Ecto neural progenitor cell (in vitro differentiated cells): ENCODE results near the gene HNRNPA2B1.
"Not testable (repeated sequence)": the region's sequence is repeated elsewhere in the genome, so short reads cannot be mapped to it uniquely, and the experiment has no call there.

Experiments used
- DNase-seq: peaks from one replicate; pipeline ENCODE4 v3.0.0-alpha.2; 2018; ENCODE audit warnings: low spot score

HNRNPA2B1 gene

DNA sequence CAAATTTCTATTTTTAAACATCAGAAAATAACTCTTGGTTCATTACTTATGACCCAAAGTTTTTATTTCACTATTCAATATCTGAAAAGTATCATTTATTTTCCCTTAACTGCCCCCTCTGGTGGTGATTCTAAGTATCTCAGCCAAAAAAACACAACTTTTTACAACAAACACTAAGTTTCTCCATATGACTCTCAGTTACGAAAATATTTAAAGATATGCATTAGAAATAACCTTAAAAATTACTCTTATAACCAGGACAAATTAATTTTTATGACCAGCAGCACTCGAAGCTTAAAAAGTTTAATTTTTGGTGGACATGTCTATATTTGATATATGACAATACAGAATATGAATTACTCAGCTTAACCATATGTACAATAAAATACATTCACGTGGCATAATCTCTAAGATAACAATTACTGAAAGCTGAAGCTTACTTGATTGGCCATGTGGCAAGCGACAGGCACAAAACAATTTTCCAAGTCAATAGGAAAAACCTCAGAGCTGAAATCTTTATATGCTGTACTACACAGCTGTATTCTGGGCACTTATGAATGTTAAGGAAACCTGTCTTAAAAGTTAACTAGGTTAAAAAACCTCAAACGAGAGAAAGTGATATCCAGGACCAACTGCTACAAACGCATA, 2.3 kb downstream of the HNRNPA2B1 start:
- DNase-seq, result no peak

GRCh38 chr7:26197153-26198115, 3.1 kb downstream of the HNRNPA2B1 start:
- DNase-seq, result no peak

DNA sequence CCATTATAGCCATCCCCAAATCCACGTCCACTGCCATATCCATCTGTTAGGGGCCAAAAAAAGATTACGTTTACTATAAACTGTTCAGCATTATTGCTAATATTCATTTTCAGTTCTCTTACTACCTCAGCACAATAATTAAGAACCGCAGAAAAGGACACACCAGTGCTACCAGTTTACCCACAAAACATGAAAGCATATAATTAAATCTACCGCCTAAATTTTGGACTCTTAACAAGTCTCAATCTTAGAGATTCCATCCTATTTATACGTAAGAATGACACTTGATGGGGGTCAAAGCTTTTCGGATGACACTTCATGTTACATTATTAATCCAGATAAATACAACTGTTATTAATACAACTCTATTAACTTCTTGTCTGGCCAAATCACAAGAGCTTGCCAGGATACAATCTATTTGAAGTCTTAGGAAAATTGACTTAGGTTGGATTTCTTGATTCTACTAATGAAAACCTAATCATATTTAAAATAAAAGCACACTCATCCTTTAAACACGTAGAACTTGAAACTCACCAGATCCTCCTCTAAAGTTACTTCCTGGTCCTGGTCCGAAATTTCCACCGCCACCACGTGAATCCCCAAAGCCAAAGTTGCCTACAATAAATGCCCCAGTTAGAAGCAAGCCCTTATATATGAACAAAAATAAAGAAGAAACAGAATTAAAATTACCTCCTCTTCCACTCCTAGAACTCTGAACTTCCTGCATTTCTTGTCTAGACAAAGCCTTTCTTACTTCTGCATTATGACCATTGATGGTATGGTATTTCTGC, 4.5 kb downstream of the HNRNPA2B1 start:
- no peak for DNase-seq

GRCh38 chr7:26195182-26195581, 5.4 kb downstream of the HNRNPA2B1 start:
- DNase-seq, result no peak

DNA sequence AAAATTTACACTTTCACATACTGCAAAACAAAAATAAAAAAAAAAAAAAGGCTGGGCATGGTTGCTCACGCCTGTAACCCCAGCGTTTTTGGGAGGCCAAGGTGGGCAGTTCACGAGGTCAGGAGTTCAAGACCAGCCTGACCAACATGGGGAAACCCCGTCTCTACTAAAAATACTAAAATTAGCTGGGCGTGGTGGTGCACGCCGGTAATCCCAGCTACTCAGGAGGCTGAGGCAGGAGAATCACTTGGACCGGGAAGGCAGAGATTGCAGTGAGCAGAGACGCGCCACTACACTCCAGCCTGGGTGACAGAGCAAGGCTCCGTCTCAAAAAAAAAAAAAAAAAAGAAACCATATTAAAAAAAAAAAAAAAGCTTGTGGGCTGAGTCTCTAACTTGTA, 5.8 kb downstream of the HNRNPA2B1 start:
- not testable (repeated sequence) for DNase-seq

DNA sequence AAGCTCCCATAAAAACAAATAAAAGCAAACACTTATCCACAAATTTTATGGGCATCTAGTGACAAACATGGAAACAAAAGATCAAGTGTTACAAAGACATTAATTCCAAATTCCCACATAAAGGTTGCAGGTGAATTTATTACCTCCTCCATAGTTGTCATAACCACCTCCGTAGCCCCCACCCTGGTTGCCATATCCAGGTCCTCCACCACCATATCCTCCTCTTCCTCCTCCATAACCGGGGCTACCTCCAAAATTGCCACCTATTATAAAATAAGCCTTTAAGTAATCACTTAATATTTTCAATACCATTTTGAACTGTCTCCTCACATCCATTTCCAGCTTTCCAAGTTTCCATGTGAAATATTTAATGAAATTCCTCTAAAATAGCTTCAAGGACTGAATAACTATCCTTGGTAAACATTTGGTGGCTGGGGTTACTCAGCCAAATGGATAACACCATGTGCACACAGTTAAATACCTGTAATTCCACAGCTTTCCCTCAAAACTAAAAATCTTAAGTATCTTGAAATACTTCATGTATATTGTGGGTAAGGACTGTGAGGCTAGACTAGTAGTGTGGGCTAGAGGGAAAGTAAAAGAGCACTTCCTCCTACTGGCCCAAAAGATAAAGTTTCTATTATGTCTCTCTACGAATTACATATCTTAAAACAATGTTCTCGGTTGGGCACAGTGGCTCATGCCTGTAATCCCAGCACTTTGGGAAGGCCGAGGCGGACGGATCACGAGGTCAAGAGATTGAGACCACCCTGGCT, 6.9 kb downstream of the HNRNPA2B1 start:
- DNase-seq, result no peak

GRCh38 chr7:26192485-26193087, 8.0 kb downstream of the HNRNPA2B1 start:
- DNase-seq, result no peak

- no peak for DNase-seq
These were observed 8.5 kb downstream of the HNRNPA2B1 start for GRCh38 chr7:26191974-26192479.

- no peak for DNase-seq
These were observed 9.1 kb downstream of the HNRNPA2B1 start for GRCh38 chr7:26191233-26191973.

GRCh38 chr7:26190417-26190869, 10.1 kb downstream of the HNRNPA2B1 start:
- DNase-seq, result no peak

GRCh38 chr7:26189697-26190096, 10.8 kb downstream of the HNRNPA2B1 start:
- no peak for DNase-seq

GRCh38 chr7:26188957-26189541, 11.5 kb downstream of the HNRNPA2B1 start:
- DNase-seq, result no peak

DNA sequence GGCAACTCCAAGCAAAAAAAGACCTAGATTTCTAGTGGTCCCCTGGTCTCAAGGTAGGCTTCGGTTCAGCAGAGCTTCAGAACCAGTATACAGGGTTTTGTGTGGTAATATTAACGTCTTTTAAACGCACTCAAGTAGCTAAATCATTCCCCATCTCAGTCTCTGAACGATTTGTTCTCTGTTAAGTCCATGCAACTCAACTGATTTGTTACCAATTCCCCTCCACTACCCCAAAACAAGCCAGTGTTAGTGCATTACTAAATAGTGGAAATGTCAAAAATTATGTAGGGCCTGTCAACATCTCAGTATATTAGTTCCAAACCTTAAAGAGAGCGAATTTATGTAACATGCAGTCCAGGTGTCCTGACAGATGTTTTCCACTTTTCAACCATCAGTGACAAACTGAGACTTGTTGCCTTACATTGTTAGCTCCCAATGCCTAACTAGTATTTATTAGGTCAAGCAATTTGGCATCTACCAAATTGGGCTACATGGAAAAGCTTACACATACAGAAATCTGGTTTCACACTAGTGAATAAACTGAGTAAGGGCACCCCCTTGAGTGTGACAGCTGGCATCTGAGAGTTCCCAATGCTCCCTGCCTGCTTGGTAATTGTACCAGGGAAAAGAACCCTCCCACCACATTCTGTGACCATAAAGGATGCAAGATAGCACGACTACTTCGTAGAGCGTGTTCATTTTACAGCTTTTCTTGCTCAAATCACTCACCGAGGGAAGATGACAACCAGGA, 12.2 kb downstream of the HNRNPA2B1 start:
- DNase-seq, result no peak

DNA sequence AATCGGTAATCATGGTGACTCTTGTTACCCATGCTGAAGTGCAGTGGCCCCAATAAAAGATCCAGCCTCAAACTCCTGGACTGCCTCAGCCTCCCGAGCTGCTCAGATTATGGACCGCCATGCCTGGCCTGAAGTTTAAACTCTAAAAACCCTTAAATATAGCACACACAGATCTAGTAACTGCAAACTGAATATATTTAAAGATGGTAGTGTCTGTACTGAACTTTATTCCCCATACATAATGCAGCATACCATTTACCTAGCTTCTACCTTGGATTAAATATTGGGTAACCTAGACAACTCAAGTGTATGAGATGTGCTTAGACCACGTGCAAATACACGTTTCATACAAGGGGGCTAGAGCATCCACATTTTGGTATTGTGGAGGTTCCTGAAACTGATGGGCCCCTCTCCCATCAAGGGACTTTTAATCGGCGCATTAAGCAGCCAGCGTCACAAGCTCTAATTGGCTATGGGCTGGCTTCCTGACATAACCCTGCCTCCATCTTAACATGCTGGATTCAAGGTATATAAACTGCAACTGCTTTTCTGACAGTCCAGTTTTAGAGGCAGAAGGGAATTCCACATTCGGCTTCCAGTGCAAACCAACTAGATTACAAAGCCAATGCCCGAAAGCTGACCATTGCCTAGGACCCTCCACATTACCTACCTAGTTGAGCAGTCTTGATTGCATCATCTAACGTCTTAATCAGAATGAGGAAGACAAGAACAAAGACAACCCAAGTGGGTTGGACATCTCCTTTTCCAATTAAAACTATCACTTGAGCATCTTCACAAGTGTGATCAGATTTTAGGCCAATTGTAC, 13.0 kb downstream of the HNRNPA2B1 start:
- DNase-seq, result no peak

GRCh38 chr7:26186364-26187311, 13.9 kb downstream of the HNRNPA2B1 start:
- no peak for DNase-seq

DNA sequence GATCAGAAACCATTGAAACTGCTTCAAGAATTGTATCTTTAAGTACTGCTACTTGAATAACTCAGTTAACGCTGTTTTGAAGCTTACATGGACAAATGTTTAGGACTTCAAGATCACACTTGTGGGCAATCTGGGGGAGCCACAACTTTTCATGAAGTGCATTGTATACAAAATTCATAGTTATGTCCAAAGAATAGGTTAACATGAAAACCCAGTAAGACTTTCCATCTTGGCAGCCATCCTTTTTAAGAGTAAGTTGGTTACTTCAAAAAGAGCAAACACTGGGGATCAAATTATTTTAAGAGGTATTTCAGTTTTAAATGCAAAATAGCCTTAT, 14.7 kb downstream of the HNRNPA2B1 start:
- DNase-seq, result no peak
